DND-41 (cell line): ENCODE data around the gene LMX1A.

ENCODE experiments used
- CTCF ChIP-seq: IDR thresholded peaks from 2 replicates; pipeline ENCODE4 v1.5.1; 2012; ENCODE audit warnings: borderline replicate concordance, low read length, moderate library complexity, mild to moderate bottlenecking; ENCODE audit not compliant: poor library complexity, severe bottlenecking; ENCODE audit errors: extremely low read depth
- EZH2 ChIP-seq: IDR thresholded peaks from 3 replicates; pipeline ENCODE4 v1.6.1; 2012; ENCODE audit warnings: borderline replicate concordance, low read depth, mild to moderate bottlenecking, moderate library complexity, low read length, inconsistent platforms; ENCODE audit not compliant: severe bottlenecking

GRCh38 chr1:165281207-165281901 is 75.2 kb downstream of the LMX1A start:
- TF ChIP-seq CTCF (no peak), EZH2 (no peak)
